GM12878 (cell line): ENCODE results near the gene CLRN1. TPM values are rescaled to one million over a fixed set of nuclear protein-coding genes. Genes with fewer than 3 reads are reported as not detected.

Source experiments
- ATAC-seq: fragments of 200-7000 bp; cut with Tn5 transposase; 3 replicates; pipeline ENCODE4 v1.9.1; 2020; ENCODE audit warnings: mild to moderate bottlenecking, moderate library complexity
- BruUV-seq: library from RNA; stranded (reverse); fragments of 400-500 nt; replicated peaks from 2 replicates; lab custom pipeline; 2021; lab: Mats Ljungman, UMichigan
- CTCF ChIA-PET: fragments of 300-600 bp; sonication (Branson Sonifier 250); formaldehyde crosslinking; extraction: SDS; loops from one replicate; lab custom pipeline; 2021; ENCODE audit warnings: inconsistent platforms; lab: Yijun Ruan, JAX
- POLR2A ChIA-PET: fragments of 350-600 bp; formaldehyde crosslinking; extraction: SDS; loops from one replicate; lab custom pipeline; 2021; ENCODE audit warnings: inconsistent platforms; lab: Charles Lee
- RAD21 ChIA-PET: fragments of 300-600 bp; sonication (Branson Sonifier 250); formaldehyde crosslinking; loops from one replicate; lab custom pipeline; 2023; ENCODE audit warnings: antibody characterized with exemption; ENCODE audit not compliant: unreplicated experiment; lab: Charles Lee
- SMC1A ChIA-PET: fragments of 300-600 bp; sonication (Branson Sonifier 250); formaldehyde crosslinking; loops from one replicate; lab custom pipeline; 2023; ENCODE audit not compliant: unreplicated experiment, uncharacterized antibody; lab: Charles Lee
- DNase-seq: peaks from one replicate; pipeline ENCODE4 v3.0.0-alpha.2; 2011; ENCODE audit warnings: low read depth, low spot score
- FAIRE-seq: peaks from 3 replicates; lab custom pipeline; 2011; peaks lifted over from hg19 to GRCh38; lab: Jason Lieb, UNC
- H2AFZ ChIP-seq: 2 replicates; pipeline ENCODE4 v1.6.0; 2011; ENCODE audit warnings: low read depth, low read length, control low read depth; ENCODE audit not compliant: control insufficient read depth
- H3K27ac ChIP-seq: 2 replicates; pipeline ENCODE4 v1.5.1; 2011; ENCODE audit warnings: control low read depth; ENCODE audit not compliant: control insufficient read depth, insufficient read depth
- H3K27me3 ChIP-seq, 2 experiments: replicated peaks in 1 of 2; 2 replicates each; pipeline versions ENCODE4 v1.6.0 to v1.6.1; 2011; ENCODE audit warnings: low read length in 1 of 2; ENCODE audit not compliant: control insufficient read depth in 2 of 2, insufficient read depth in 2 of 2
- H3K36me3 ChIP-seq, 2 experiments: 2 replicates each; pipeline ENCODE4 v1.5.1; 2011; ENCODE audit warnings: low read length in 1 of 2; ENCODE audit not compliant: control insufficient read depth in 2 of 2, insufficient read depth in 2 of 2
- H3K4me1 ChIP-seq: 2 replicates; pipeline ENCODE4 v1.6.1; 2011; ENCODE audit warnings: mild to moderate bottlenecking, low read length, moderate library complexity, mixed read lengths; ENCODE audit not compliant: control insufficient read depth, insufficient read depth
- H3K4me2 ChIP-seq: 2 replicates; pipeline ENCODE4 v1.6.0; 2011; ENCODE audit warnings: control low read depth; ENCODE audit not compliant: control insufficient read depth, insufficient read depth
- H3K4me3 ChIP-seq: fragments of 200-600 bp; sonication (generic); 2 replicates; pipeline ENCODE4 v1.5.1; 2016
- H3K79me2 ChIP-seq: 2 replicates; pipeline ENCODE4 v1.6.0; 2011; ENCODE audit warnings: low read length; ENCODE audit not compliant: control insufficient read depth, insufficient read depth
- H3K9ac ChIP-seq: 2 replicates; pipeline ENCODE4 v1.8.0; 2011; ENCODE audit warnings: low read length, control low read depth, mixed read lengths; ENCODE audit not compliant: control insufficient read depth, insufficient read depth
- H3K9me3 ChIP-seq: replicated peaks from 3 replicates; pipeline ENCODE4 v1.5.1; 2011; ENCODE audit warnings: mild to moderate bottlenecking, low read length; ENCODE audit not compliant: control insufficient read depth, insufficient read depth
- H4K20me1 ChIP-seq: 2 replicates; pipeline ENCODE4 v1.6.0; 2011; ENCODE audit not compliant: control insufficient read depth, insufficient read depth
- CBX3 ChIP-seq: fragments of 200-600 bp; sonication (generic); IDR thresholded peaks from 2 replicates; pipeline ENCODE4 v1.6.1; 2016; ENCODE audit warnings: low read depth, borderline replicate concordance
- CBX5 ChIP-seq: sonication (generic); IDR thresholded peaks from 2 replicates; pipeline ENCODE4 v1.6.1; 2016; ENCODE audit warnings: low read depth, moderate library complexity, mild to moderate bottlenecking, inconsistent platforms
- HDAC2 ChIP-seq: fragments of 200-600 bp; sonication (generic); IDR thresholded peaks from 2 replicates; pipeline ENCODE4 v1.6.1; 2017
- IRF5 ChIP-seq: fragments of 450-650 bp; IDR thresholded peaks from 2 replicates; pipeline ENCODE4 v1.6.1; 2017; ENCODE audit warnings: borderline replicate concordance
- WGBS: methylation state at CpG from one replicate; pipeline ENCODE4 v1.1.6; 2016; ENCODE audit warnings: low lambda C conversion rate; ENCODE audit not compliant: insufficient replicate concordance, insufficient coverage; ENCODE audit errors: missing lambda C conversion rate; 5-methylcytosine and 5-hydroxymethylcytosine counted together
- in situ Hi-C: fragments of 300-500 bp; cut with MboI; formaldehyde crosslinking; loops from 9 replicates; pipeline ENCODE4 v1.14.3; 2018; ENCODE audit warnings: mixed read lengths
- intact Hi-C: fragments of 100-400 bp; cut with micrococcal nuclease; formaldehyde crosslinking; loops from one replicate; pipeline ENCODE4 v1.14.2; 2022; ENCODE audit not compliant: unreplicated experiment
- polyA plus RNA-seq, 11 experiments: library from polyadenylated mRNA; depleted of rRNA in 4 of 11; unstranded in 6 of 11; stranded (reverse) in 5 of 11; fragments of >200 nt; fragmentation: Nextera tagmentation in 4 of 11; fragmentation: Illumina TruSeq in 1 of 11; extraction: Ambion mirVana in 4 of 11; extraction: Trizol in 1 of 11; gene quantifications; 1 replicate in 1 of 11; 2 replicates in 10 of 11; pipeline versions ENCODE4 v1.2.1 to v1.2.3, GENCODE V29; 2011 to 2016; ENCODE audit warnings: inconsistent platforms in 2 of 11, missing spikeins in 2 of 11, low read depth in 1 of 11
- total RNA-seq, 4 experiments: library from RNA; depleted of rRNA in 3 of 4; stranded (reverse); fragments of >200 nt in 3 of 4; fragmentation: Illumina TruSeq in 1 of 4; extraction: Trizol in 1 of 4; gene quantifications; 2 replicates each; pipeline versions ENCODE4 v1.2.1 to v1.2.3, GENCODE V29; 2013 to 2021
- TF ChIP-seq, protein P1 (sequence below): fragments of 450-650 bp; IDR thresholded peaks from 2 replicates; pipeline ENCODE4 v1.6.1; 2017; ENCODE audit warnings: mild to moderate bottlenecking, moderate library complexity

CLRN1 gene
- total and polyA plus RNA-seq, 10 of the 15 experiments (the other 5 are each of a cell fraction or from before 2014, with no cell fraction given), result not detected

DNA sequence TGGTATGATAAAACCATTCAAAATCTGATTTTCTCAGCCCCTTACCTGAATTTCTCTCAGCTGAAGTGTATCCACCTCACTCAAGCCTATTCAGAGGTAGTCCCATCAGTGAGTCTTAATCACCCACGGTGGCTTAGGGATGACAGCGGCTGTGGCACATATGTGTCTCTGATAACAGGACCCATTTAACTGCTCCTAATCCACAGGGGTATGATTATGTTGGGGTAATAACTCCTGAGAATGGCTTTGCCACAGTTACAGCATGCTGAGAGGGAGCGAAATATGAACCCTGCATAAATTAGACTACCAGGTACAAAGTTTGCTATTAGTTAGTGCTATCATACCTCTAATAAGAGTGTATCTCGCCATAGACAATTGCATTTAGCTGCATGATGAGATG is 10.6 kb downstream of the CLRN1 start (continued):
- TF ChIP-seq, protein P1, sequence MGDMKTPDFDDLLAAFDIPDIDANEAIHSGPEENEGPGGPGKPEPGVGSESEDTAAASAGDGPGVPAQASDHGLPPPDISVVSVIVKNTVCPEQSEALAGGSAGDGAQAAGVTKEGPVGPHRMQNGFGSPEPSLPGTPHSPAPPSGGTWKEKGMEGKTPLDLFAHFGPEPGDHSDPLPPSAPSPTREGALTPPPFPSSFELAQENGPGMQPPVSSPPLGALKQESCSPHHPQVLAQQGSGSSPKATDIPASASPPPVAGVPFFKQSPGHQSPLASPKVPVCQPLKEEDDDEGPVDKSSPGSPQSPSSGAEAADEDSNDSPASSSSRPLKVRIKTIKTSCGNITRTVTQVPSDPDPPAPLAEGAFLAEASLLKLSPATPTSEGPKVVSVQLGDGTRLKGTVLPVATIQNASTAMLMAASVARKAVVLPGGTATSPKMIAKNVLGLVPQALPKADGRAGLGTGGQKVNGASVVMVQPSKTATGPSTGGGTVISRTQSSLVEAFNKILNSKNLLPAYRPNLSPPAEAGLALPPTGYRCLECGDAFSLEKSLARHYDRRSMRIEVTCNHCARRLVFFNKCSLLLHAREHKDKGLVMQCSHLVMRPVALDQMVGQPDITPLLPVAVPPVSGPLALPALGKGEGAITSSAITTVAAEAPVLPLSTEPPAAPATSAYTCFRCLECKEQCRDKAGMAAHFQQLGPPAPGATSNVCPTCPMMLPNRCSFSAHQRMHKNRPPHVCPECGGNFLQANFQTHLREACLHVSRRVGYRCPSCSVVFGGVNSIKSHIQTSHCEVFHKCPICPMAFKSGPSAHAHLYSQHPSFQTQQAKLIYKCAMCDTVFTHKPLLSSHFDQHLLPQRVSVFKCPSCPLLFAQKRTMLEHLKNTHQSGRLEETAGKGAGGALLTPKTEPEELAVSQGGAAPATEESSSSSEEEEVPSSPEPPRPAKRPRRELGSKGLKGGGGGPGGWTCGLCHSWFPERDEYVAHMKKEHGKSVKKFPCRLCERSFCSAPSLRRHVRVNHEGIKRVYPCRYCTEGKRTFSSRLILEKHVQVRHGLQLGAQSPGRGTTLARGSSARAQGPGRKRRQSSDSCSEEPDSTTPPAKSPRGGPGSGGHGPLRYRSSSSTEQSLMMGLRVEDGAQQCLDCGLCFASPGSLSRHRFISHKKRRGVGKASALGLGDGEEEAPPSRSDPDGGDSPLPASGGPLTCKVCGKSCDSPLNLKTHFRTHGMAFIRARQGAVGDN, result no peak

DNA sequence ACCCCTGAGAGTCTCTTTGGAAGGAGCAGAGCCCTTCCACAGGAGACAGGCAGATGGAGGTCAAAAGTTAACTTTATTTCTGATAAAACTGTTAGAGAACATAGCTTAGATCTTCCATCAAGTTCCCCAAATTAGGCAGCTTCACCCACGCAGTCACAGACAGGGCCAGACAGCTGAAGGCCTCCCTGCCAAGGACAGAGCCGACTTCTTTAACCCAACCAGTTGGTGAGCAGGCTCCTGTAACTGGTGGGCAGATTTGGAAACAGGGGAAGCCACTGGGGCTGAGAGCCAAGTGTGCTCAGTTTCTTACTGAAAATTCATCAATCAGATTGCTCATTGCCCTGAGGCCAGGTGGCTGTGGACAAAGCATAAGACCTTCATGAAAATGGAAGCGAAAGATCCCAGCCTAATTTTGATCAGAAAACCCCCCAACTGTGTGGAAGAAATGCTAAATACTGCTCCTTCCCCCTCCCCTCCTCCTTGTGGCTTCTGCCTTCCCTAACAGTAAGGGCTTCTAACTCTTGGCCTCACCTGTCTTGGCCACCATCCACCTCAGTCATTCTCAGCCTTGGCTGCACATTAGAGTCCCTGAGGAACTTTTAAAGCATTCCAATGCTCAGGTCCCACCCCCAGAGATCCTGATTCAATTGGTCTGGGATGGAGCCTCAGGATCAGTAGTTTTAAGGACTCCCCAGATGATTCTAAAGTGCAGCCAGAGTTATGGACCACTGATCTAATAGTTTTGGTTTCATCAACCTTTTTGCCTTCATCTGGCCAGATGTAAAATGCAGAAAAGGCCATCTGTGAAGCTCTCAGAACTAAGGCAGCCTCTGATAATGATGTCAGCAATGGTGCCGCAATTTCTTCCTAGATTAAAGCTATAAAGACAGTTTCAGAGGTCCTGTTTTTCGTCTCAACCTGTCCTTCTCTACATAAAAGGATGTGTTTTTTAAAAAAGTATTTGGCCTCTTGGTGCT is 11.5 kb downstream of the CLRN1 start:
- in situ Hi-C loops, result no loop called here
- ATAC-seq (no peak), DNase-seq (no peak), FAIRE-seq (no peak)
- no peak overlapping the region for H3K9ac ChIP-seq
- H3K4me3 ChIP-seq, result no peak overlapping the region
- H3K9me3 ChIP-seq, result no peaks in the 10 kb centered on the region
- no peaks in the 10 kb centered on the region for H3K27me3 ChIP-seq
- POLR2A ChIA-PET, result no interaction called here
- TF ChIP-seq CBX5, result no peak
- no peak for TF ChIP-seq CBX3
- TF ChIP-seq HDAC2, result no peak
- no peak for TF ChIP-seq IRF5
- H3K4me1 ChIP-seq, result no peaks in the 10 kb centered on the region
- no peak overlapping the region for H3K27ac ChIP-seq
- SMC1A ChIA-PET, result no interaction called here
- intact Hi-C loops, result no loop called here
- CTCF ChIA-PET, result interaction anchor here (0.6 kb wide), 1 partner anchor 17 kb away, joined by 3 read pairs; no protein-coding TSS in a partner anchor
- no peaks in the 10 kb centered on the region; the same call in 1 of the 2 replicates for H4K20me1 ChIP-seq
- RAD21 ChIA-PET, result no interaction called here
- no peaks in the 10 kb centered on the region for H3K79me2 ChIP-seq
- H2AFZ ChIP-seq, result no peak overlapping the region
- no TSS peak for BruUV-seq
- H3K4me2 ChIP-seq, result no peak overlapping the region
- 11% methylated on average over 5 of the region's 5 CpGs for WGBS
- H3K36me3 ChIP-seq, result no peaks in the 10 kb centered on the region
